GM12864 (cell line): ENCODE measurements around the gene PTPRT.

Source experiments
- DNase-seq: peaks from one replicate; pipeline ENCODE4 v3.0.0-alpha.2; 2011; ENCODE audit warnings: low read depth
- H3K4me3 ChIP-seq: 2 replicates; pipeline ENCODE4 v1.5.1; 2011; ENCODE audit warnings: mild to moderate bottlenecking, low read depth, low read length, control low read depth
- CTCF ChIP-seq: IDR thresholded peaks from 2 replicates; pipeline ENCODE4 v1.5.1; 2011; ENCODE audit warnings: low read depth, mild to moderate bottlenecking, moderate library complexity, low read length, control low read depth, inconsistent platforms; ENCODE audit errors: missing control alignments

PTPRT gene

GRCh38 chr20:42708266-42708665, 481.4 kb downstream of the PTPRT start:
- no peak for TF ChIP-seq CTCF
- H3K4me3 ChIP-seq = no peak overlapping the region
- no peak for DNase-seq

- no peak for DNase-seq
- H3K4me3 ChIP-seq = no peak overlapping the region
- TF ChIP-seq CTCF = no peak
Measured at GRCh38 chr20:42706759-42707158, 482.9 kb downstream of the PTPRT start.

- TF ChIP-seq CTCF = no peak
- DNase-seq = no peak
- no peak overlapping the region for H3K4me3 ChIP-seq
Measured at GRCh38 chr20:42705550-42705949, 484.2 kb downstream of the PTPRT start.

- TF ChIP-seq CTCF = no peak
- DNase-seq = no peak
- no peak overlapping the region for H3K4me3 ChIP-seq
Measured at GRCh38 chr20:42703744-42704143, 486.0 kb downstream of the PTPRT start.

GRCh38 chr20:42701948-42702347, 487.8 kb downstream of the PTPRT start:
- no peak for DNase-seq
- H3K4me3 ChIP-seq = no peak overlapping the region
- no peak for TF ChIP-seq CTCF

- no peak for DNase-seq
- no peak overlapping the region for H3K4me3 ChIP-seq
- no peak for TF ChIP-seq CTCF
Measured at GRCh38 chr20:42700372-42700771, 489.3 kb downstream of the PTPRT start.

GRCh38 chr20:42697962-42698361, 491.7 kb downstream of the PTPRT start:
- DNase-seq = no peak
- no peak for TF ChIP-seq CTCF
- H3K4me3 ChIP-seq = no peak overlapping the region
